Mammary epithelial cell (primary cell): ENCODE measurements around the gene FARS2.

ENCODE experiments used
- CTCF ChIP-seq, 2 donors: IDR thresholded peaks in 1 of 2; conservative IDR thresholded peaks in 1 of 2; 2 replicates each; pipeline ENCODE4 v1.5.1; 2011 to 2012; ENCODE audit warnings: inconsistent platforms in 2 of 2, low read length in 2 of 2, mild to moderate bottlenecking in 2 of 2, control low read depth in 1 of 2, low read depth in 1 of 2; ENCODE audit not compliant: insufficient read depth in 1 of 2; ENCODE audit errors: extremely low read depth in 1 of 2
- EZH2 ChIP-seq: IDR thresholded peaks from 2 replicates; pipeline ENCODE4 v1.6.1; 2012; ENCODE audit warnings: low read length, inconsistent platforms, borderline replicate concordance

GRCh38 chr6:5388326-5388725 is 127.0 kb downstream of the FARS2 start:
- TF ChIP-seq CTCF (conservative IDR thresholded peaks at IDR 0.05 in 1 of 2, IDR thresholded peaks at IDR 0.05 in 1 of 2; ENCODE audit: extremely low read depth in 1 of 2, insufficient read depth in 1 of 2, low read depth in 1 of 2, low read length in 2 of 2) (no peak), EZH2 (no peak)
